HepG2 (cell line): Measurements from ENCODE around the gene BRAF. TPM values are rescaled to one million over a fixed set of nuclear protein-coding genes. Genes with fewer than 3 reads are reported as not detected.
A peak's percentile ranks its signal among the peaks of the same experiment; 100 is the strongest.

ENCODE experiments used
- CENPT ChIP-seq: sonication (generic); formaldehyde crosslinking; IDR thresholded peaks from 2 replicates; pipeline ENCODE4 v1.8.0; 2022; ENCODE audit warnings: low read depth, mild to moderate bottlenecking, moderate library complexity, missing genetic modification reagents
- E2F1 ChIP-seq: sonication (generic); formaldehyde crosslinking; IDR thresholded peaks from 2 replicates; pipeline ENCODE4 v1.5.0; 2020; ENCODE audit warnings: missing genetic modification reagents
- FOXA3 ChIP-seq: IDR thresholded peaks from 2 replicates; pipeline ENCODE4 v1.6.1; 2016; ENCODE audit warnings: missing genetic modification reagents, missing compliant biosample characterization
- HMG20A ChIP-seq: IDR thresholded peaks from 2 replicates; pipeline ENCODE4 v1.6.1; 2016; ENCODE audit warnings: borderline replicate concordance
- NR2C2 ChIP-seq: sonication (generic); formaldehyde crosslinking; IDR thresholded peaks from 2 replicates; pipeline ENCODE4 v1.4.0; 2020; ENCODE audit warnings: missing genetic modification reagents, mild to moderate bottlenecking, moderate library complexity, borderline replicate concordance
- PLRG1 ChIP-seq: fragments of 450-650 bp; conservative IDR thresholded peaks from 2 replicates; pipeline ENCODE4 v1.6.1; 2016
- RERE ChIP-seq: IDR thresholded peaks from 2 replicates; pipeline ENCODE4 v1.6.1; 2016; ENCODE audit warnings: low read depth, missing genetic modification reagents, missing compliant biosample characterization
- SMAD1 ChIP-seq: sonication (generic); formaldehyde crosslinking; IDR thresholded peaks from 2 replicates; pipeline ENCODE4 v1.4.0; 2020; ENCODE audit warnings: missing genetic modification reagents, low read depth, mild to moderate bottlenecking, borderline replicate concordance
- SP2 ChIP-seq: sonication (generic); formaldehyde crosslinking; IDR thresholded peaks from 2 replicates; pipeline ENCODE4 v1.5.1; 2020; ENCODE audit warnings: mild to moderate bottlenecking, missing genetic modification reagents
- ZBTB7B ChIP-seq: sonication (generic); formaldehyde crosslinking; IDR thresholded peaks from 2 replicates; pipeline ENCODE4 v1.4.0; 2020; ENCODE audit warnings: missing genetic modification reagents
- ZFP37 ChIP-seq: sonication (generic); formaldehyde crosslinking; IDR thresholded peaks from 2 replicates; pipeline ENCODE4 v1.4.0; 2020; ENCODE audit warnings: missing genetic modification reagents, borderline replicate concordance
- ZFP82 ChIP-seq: sonication (generic); formaldehyde crosslinking; IDR thresholded peaks from 2 replicates; pipeline ENCODE4 v1.5.1; 2020; ENCODE audit warnings: mild to moderate bottlenecking, missing genetic modification reagents, borderline replicate concordance
- ZNF225 ChIP-seq: sonication (generic); formaldehyde crosslinking; IDR thresholded peaks from 2 replicates; pipeline ENCODE4 v1.4.0; 2020; ENCODE audit warnings: mild to moderate bottlenecking, missing genetic modification reagents
- ZNF282 ChIP-seq: fragments of 450-650 bp; IDR thresholded peaks from 2 replicates; pipeline ENCODE4 v1.6.1; 2018; ENCODE audit not compliant: partially characterized antibody
- ZNF350 ChIP-seq: sonication (generic); formaldehyde crosslinking; IDR thresholded peaks from 2 replicates; pipeline ENCODE4 v1.4.0; 2020; ENCODE audit warnings: mild to moderate bottlenecking, low read depth, missing genetic modification reagents, borderline replicate concordance
- ZNF782 ChIP-seq: sonication (generic); formaldehyde crosslinking; IDR thresholded peaks from 2 replicates; pipeline ENCODE4 v1.4.0; 2020; ENCODE audit warnings: missing genetic modification reagents, mild to moderate bottlenecking, borderline replicate concordance
- polyA plus RNA-seq, 8 experiments: library from polyadenylated mRNA; depleted of rRNA in 3 of 8; stranded (reverse) in 7 of 8; unstranded in 1 of 8; fragments of >200 nt; fragmentation: Illumina TruSeq in 4 of 8; extraction: Trizol in 4 of 8; gene quantifications; 2 replicates each; pipeline versions ENCODE4 v1.2.1 to v1.2.3, GENCODE V29; 2011 to 2016; ENCODE audit warnings: low read depth in 4 of 8, missing spikeins in 1 of 8, mixed read lengths in 1 of 8; ENCODE audit not compliant: insufficient read depth in 1 of 8
- total RNA-seq, 5 experiments: library from RNA; depleted of rRNA; stranded (reverse); fragments of >200 nt; fragmentation: Illumina TruSeq; extraction: Trizol; gene quantifications; 2 replicates each; pipeline ENCODE4 v1.2.3, GENCODE V29; 2016; ENCODE audit warnings: low read depth in 1 of 5
- TF ChIP-seq, protein P1 (sequence below): sonication (generic); formaldehyde crosslinking; IDR thresholded peaks from 2 replicates; pipeline ENCODE4 v1.4.0; 2020; ENCODE audit warnings: missing genetic modification reagents
- TF ChIP-seq, protein P2 (sequence below): sonication (generic); formaldehyde crosslinking; IDR thresholded peaks from 2 replicates; pipeline ENCODE4 v1.4.0; 2020; ENCODE audit warnings: missing genetic modification reagents

Gene BRAF
- total and polyA plus RNA-seq, 2 of the 13 experiments (the other 11 are each of a cell fraction or from before 2014, with no cell fraction given) = 12.5 to 13.4 TPM

DNA sequence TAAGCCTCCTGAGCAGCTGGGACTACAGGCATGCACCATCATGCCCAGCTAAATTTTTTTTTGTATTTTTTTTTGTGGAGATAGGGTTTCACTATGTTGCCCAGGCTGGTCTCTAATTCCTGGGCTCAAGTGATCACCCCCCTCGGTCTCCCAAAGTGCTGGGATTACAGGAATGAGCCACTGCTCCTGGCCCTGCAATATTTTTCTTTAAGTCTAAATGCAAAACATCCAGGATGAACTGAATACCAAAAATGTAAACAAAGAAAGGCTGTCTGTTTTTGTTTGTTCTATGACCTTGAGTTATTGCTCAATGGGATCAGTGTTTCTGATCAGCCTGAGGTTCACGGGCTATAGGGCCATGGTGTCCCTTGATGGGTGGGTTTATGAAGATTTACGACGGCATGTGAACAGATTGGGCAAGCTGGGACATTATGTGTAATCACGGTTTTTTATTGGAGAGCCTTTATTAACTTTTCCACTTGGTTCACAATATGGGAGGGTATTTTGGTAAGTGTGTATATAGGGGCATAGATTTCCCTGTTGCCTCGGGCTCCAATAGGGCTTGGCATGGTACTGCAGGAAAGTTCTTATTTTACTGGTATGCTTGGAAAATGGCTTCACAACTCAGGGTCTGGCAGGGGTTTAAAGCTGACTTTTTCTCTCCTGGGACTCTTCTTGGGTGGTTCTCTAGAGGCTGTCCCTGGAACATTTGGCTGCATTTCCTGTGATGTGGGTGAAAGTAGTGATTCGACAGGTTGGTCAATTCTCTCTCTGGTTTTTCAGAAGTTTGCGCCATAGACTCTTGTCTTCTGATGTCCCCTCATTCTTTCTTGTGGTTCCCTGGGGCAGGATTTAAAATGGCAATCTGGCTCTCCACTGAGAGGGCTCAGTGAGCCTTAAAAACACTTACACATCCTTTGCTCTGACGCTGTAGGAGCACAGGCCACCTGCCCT, 48.4 kb upstream of the BRAF start (continued):
- TF ChIP-seq NR2C2 (CRISPR knock-in tag) (peak; percentile 27; the same call in 1 of the 2 replicates), FOXA3 (CRISPR knock-in tag) (peak; percentile 98), SMAD1 (no peak), ZNF282 (no peak), RERE (peak; percentile 68; the same call in 1 of the 2 replicates), PLRG1 (no peak), ZNF225 (CRISPR knock-in tag) (no peak), CENPT (CRISPR knock-in tag) (no peak), ZNF782 (CRISPR knock-in tag) (no peak), ZFP82 (no peak), SP2 (CRISPR knock-in tag) (no peak), E2F1 (CRISPR knock-in tag) (no peak), ZBTB7B (CRISPR knock-in tag) (peak; percentile 53), ZFP37 (CRISPR knock-in tag) (no peak), HMG20A (CRISPR knock-in tag) (peak; percentile 81; the same call in 1 of the 2 replicates), ZNF350 (CRISPR knock-in tag) (peak; percentile 38; the same call in 1 of the 2 replicates)
- TF ChIP-seq, protein P1, sequence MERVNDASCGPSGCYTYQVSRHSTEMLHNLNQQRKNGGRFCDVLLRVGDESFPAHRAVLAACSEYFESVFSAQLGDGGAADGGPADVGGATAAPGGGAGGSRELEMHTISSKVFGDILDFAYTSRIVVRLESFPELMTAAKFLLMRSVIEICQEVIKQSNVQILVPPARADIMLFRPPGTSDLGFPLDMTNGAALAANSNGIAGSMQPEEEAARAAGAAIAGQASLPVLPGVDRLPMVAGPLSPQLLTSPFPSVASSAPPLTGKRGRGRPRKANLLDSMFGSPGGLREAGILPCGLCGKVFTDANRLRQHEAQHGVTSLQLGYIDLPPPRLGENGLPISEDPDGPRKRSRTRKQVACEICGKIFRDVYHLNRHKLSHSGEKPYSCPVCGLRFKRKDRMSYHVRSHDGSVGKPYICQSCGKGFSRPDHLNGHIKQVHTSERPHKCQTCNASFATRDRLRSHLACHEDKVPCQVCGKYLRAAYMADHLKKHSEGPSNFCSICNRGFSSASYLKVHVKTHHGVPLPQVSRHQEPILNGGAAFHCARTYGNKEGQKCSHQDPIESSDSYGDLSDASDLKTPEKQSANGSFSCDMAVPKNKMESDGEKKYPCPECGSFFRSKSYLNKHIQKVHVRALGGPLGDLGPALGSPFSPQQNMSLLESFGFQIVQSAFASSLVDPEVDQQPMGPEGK = peak; percentile 25; the same call in 1 of the 2 replicates
- TF ChIP-seq, protein P2, sequence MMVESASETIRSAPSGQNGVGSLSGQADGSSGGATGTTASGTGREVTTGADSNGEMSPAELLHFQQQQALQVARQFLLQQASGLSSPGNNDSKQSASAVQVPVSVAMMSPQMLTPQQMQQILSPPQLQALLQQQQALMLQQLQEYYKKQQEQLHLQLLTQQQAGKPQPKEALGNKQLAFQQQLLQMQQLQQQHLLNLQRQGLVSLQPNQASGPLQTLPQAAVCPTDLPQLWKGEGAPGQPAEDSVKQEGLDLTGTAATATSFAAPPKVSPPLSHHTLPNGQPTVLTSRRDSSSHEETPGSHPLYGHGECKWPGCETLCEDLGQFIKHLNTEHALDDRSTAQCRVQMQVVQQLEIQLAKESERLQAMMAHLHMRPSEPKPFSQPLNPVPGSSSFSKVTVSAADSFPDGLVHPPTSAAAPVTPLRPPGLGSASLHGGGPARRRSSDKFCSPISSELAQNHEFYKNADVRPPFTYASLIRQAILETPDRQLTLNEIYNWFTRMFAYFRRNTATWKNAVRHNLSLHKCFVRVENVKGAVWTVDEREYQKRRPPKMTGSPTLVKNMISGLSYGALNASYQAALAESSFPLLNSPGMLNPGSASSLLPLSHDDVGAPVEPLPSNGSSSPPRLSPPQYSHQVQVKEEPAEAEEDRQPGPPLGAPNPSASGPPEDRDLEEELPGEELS (CRISPR knock-in tag) = peak; percentile 89
